HEK293 (cell line): ENCODE results near the gene THBS3.

Experiments
- SALL2 ChIP-seq: fragments of 450-650 bp; formaldehyde crosslinking; IDR thresholded peaks from 2 replicates; pipeline ENCODE4 v1.5.0; 2017; ENCODE audit warnings: missing biosample characterization, mild to moderate bottlenecking, missing genetic modification characterization, borderline replicate concordance
- TCF7L2 ChIP-seq: IDR thresholded peaks from 2 replicates; pipeline ENCODE4 v1.6.1; 2011; ENCODE audit warnings: low read depth, mild to moderate bottlenecking, inconsistent platforms, low read length, moderate library complexity, borderline replicate concordance
- ZNF175 ChIP-seq: fragments of 450-650 bp; formaldehyde crosslinking; IDR thresholded peaks from 2 replicates; pipeline ENCODE4 v1.5.1; 2016; ENCODE audit warnings: missing biosample characterization, missing genetic modification characterization
- ZNF19 ChIP-seq: fragments of 450-650 bp; formaldehyde crosslinking; IDR thresholded peaks from 2 replicates; pipeline ENCODE4; 2016; ENCODE audit warnings: missing biosample characterization, missing genetic modification characterization, low read depth
- ZNF274 ChIP-seq, 2 experiments: fragments of 200-500 bp in 1 of 2; fragments of 450-650 bp in 1 of 2; sonication (Bioruptor generic) in 1 of 2; formaldehyde crosslinking in 1 of 2; IDR thresholded peaks; 2 replicates each; pipeline versions ENCODE4 v1.5.1 to v1.6.1; 2014 to 2016; ENCODE audit warnings: borderline replicate concordance in 1 of 2, inconsistent platforms in 1 of 2, low read length in 1 of 2, missing biosample characterization in 1 of 2, missing genetic modification characterization in 1 of 2
- ZNF292 ChIP-seq: fragments of 450-650 bp; formaldehyde crosslinking; IDR thresholded peaks from 2 replicates; pipeline ENCODE4 v1.5.1; 2016; ENCODE audit warnings: low read depth, missing biosample characterization, missing genetic modification characterization, borderline replicate concordance
- ZNF391 ChIP-seq: fragments of 450-650 bp; formaldehyde crosslinking; IDR thresholded peaks from 2 replicates; pipeline ENCODE4 v1.5.1; 2016; ENCODE audit warnings: low read depth, missing biosample characterization, missing genetic modification characterization, borderline replicate concordance
- ZNF843 ChIP-seq: fragments of 450-650 bp; formaldehyde crosslinking; IDR thresholded peaks from 2 replicates; pipeline ENCODE4 v1.5.1; 2016; ENCODE audit warnings: missing biosample characterization, missing genetic modification characterization
- TF ChIP-seq, protein P1 (sequence below): fragments of 450-650 bp; IDR thresholded peaks from 2 replicates; pipeline ENCODE4 v1.5.1; 2018; ENCODE audit warnings: missing biosample characterization, mild to moderate bottlenecking, missing genetic modification characterization
- TF ChIP-seq, protein P2 (sequence below): fragments of 450-650 bp; formaldehyde crosslinking; IDR thresholded peaks from 2 replicates; pipeline ENCODE4 v1.5.1; 2016; ENCODE audit warnings: missing biosample characterization, missing genetic modification characterization
- TF ChIP-seq, protein P3 (sequence below): fragments of 450-650 bp; formaldehyde crosslinking; IDR thresholded peaks from 2 replicates; pipeline ENCODE4 v1.5.1; 2016; ENCODE audit warnings: missing biosample characterization, missing genetic modification characterization

DNA sequence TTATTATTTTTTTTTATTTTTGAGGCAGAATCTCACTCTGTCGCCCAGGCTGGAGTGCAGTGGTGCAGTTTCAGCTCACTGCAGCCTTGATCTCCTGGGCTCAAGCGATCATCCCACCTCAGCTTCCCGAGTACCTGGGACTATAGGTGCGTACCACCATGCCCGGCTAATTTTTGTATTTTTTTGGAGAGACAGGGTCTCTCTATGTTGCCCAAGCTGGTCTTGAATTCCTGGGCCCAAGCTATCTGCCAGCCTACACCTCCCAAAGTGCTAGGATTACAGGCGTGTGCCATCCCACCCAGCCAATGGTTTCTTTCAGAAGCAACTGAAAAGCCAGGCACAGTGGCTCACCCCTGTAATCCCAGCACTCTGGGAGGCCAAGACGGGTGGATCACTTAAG lies 36.9 kb downstream of the THBS3 start:
- TF ChIP-seq ZNF274 (IDR thresholded peaks at IDR 0.05; ENCODE audit: low read length) (no peak), ZNF274 (tag by site-specific recombination; IDR thresholded peaks at IDR 0.05; ENCODE audit: borderline replicate concordance) (no peak), ZNF391 (tag by site-specific recombination) (no peak), ZNF292 (tag by site-specific recombination) (no peak), TCF7L2 (no peak), SALL2 (tag by site-specific recombination) (no peak), ZNF843 (tag by site-specific recombination) (no peak), ZNF175 (tag by site-specific recombination) (no peak), ZNF19 (tag by site-specific recombination) (no peak)
- TF ChIP-seq, protein P1, sequence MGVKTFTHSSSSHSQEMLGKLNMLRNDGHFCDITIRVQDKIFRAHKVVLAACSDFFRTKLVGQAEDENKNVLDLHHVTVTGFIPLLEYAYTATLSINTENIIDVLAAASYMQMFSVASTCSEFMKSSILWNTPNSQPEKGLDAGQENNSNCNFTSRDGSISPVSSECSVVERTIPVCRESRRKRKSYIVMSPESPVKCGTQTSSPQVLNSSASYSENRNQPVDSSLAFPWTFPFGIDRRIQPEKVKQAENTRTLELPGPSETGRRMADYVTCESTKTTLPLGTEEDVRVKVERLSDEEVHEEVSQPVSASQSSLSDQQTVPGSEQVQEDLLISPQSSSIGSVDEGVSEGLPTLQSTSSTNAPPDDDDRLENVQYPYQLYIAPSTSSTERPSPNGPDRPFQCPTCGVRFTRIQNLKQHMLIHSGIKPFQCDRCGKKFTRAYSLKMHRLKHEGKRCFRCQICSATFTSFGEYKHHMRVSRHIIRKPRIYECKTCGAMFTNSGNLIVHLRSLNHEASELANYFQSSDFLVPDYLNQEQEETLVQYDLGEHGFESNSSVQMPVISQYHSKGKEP (tag by site-specific recombination): no peak
- TF ChIP-seq, protein P2, sequence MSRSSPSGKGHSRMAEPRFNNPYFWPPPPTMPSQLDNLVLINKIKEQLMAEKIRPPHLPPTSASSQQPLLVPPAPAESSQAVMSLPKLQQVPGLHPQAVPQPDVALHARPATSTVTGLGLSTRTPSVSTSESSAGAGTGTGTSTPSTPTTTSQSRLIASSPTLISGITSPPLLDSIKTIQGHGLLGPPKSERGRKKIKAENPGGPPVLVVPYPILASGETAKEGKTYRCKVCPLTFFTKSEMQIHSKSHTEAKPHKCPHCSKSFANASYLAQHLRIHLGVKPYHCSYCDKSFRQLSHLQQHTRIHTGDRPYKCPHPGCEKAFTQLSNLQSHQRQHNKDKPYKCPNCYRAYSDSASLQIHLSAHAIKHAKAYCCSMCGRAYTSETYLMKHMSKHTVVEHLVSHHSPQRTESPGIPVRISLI (tag by site-specific recombination): no peak
- TF ChIP-seq, protein P3, sequence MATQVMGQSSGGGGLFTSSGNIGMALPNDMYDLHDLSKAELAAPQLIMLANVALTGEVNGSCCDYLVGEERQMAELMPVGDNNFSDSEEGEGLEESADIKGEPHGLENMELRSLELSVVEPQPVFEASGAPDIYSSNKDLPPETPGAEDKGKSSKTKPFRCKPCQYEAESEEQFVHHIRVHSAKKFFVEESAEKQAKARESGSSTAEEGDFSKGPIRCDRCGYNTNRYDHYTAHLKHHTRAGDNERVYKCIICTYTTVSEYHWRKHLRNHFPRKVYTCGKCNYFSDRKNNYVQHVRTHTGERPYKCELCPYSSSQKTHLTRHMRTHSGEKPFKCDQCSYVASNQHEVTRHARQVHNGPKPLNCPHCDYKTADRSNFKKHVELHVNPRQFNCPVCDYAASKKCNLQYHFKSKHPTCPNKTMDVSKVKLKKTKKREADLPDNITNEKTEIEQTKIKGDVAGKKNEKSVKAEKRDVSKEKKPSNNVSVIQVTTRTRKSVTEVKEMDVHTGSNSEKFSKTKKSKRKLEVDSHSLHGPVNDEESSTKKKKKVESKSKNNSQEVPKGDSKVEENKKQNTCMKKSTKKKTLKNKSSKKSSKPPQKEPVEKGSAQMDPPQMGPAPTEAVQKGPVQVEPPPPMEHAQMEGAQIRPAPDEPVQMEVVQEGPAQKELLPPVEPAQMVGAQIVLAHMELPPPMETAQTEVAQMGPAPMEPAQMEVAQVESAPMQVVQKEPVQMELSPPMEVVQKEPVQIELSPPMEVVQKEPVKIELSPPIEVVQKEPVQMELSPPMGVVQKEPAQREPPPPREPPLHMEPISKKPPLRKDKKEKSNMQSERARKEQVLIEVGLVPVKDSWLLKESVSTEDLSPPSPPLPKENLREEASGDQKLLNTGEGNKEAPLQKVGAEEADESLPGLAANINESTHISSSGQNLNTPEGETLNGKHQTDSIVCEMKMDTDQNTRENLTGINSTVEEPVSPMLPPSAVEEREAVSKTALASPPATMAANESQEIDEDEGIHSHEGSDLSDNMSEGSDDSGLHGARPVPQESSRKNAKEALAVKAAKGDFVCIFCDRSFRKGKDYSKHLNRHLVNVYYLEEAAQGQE (tag by site-specific recombination): no peak
